Measurements from ENCODE around the gene ABCB4.

The ABCB4 gene

GRCh38 chr7:87416682-87417587, 58.5 kb downstream of the ABCB4 start:
- peak; percentile 67 for DNase-seq

- DNase-seq: no peak
Measured at GRCh38 chr7:87414794-87415188, 60.7 kb downstream of the ABCB4 start.

- no peak for DNase-seq
Measured at GRCh38 chr7:87413951-87414793, 61.3 kb downstream of the ABCB4 start.

- no peak for DNase-seq
Measured at GRCh38 chr7:87413029-87413428, 62.5 kb downstream of the ABCB4 start.

- no peak for DNase-seq
Measured at GRCh38 chr7:87411186-87411585, 64.3 kb downstream of the ABCB4 start.

GRCh38 chr7:87404674-87405073, 70.8 kb downstream of the ABCB4 start:
- DNase-seq: no peak

GRCh38 chr7:87398446-87398845, 77.0 kb downstream of the ABCB4 start:
- DNase-seq: no peak

- DNase-seq: no peak
Measured at GRCh38 chr7:87395442-87396020, 79.9 kb downstream of the ABCB4 start.

- DNase-seq: no peak
Measured at GRCh38 chr7:87391020-87391701, 84.3 kb downstream of the ABCB4 start.

- DNase-seq: no peak
Measured at GRCh38 chr7:87380905-87381304, 94.6 kb downstream of the ABCB4 start.

- DNase-seq: no peak
Measured at GRCh38 chr7:87375662-87376435, 99.6 kb downstream of the ABCB4 start.

- DNase-seq: no peak
Measured at GRCh38 chr7:87370660-87371180, 104.8 kb downstream of the ABCB4 start.

GRCh38 chr7:87369216-87369615, 106.3 kb downstream of the ABCB4 start:
- no peak for DNase-seq

GRCh38 chr7:87364246-87364645, 111.2 kb downstream of the ABCB4 start:
- no peak for DNase-seq

- no peak for DNase-seq
Measured at GRCh38 chr7:87363342-87363741, 112.1 kb downstream of the ABCB4 start.

GRCh38 chr7:87361320-87361719, 114.2 kb downstream of the ABCB4 start:
- DNase-seq: no peak

- no peak for DNase-seq
Measured at GRCh38 chr7:87359366-87359765, 116.1 kb downstream of the ABCB4 start.

- DNase-seq: no peak
Measured at GRCh38 chr7:87356448-87356847, 119.0 kb downstream of the ABCB4 start.

GRCh38 chr7:87354749-87355148, 120.7 kb downstream of the ABCB4 start:
- no peak for DNase-seq

Data from activated CD8-positive, alpha-beta memory T cell treated with anti-CD3 and anti-CD28 coated beads, Interleukin-2, amount 50 U/mL, for 4 hours (primary cell).